Endothelial cell (in vitro differentiated cells): ENCODE measurements around the gene SRSF11. TPM values are rescaled to one million over a fixed set of nuclear protein-coding genes. Genes with fewer than 3 reads are reported as not detected.

ENCODE experiments used
- DNase-seq: peaks from one replicate; pipeline ENCODE4 v3.0.0; 2021; ENCODE audit warnings: low spot score
- H3K27ac Mint-ChIP-seq: one replicate; pipeline ENCODE4 v1.8.0; 2021; ENCODE audit warnings: mixed read lengths, inconsistent platforms; ENCODE audit not compliant: unreplicated experiment
- H3K27me3 Mint-ChIP-seq: one replicate; pipeline ENCODE4 v1.8.0; 2021; ENCODE audit warnings: mild to moderate bottlenecking, moderate library complexity, mixed read lengths, inconsistent platforms; ENCODE audit not compliant: unreplicated experiment
- H3K36me3 Mint-ChIP-seq: one replicate; pipeline ENCODE4 v1.8.0; 2021; ENCODE audit warnings: mild to moderate bottlenecking, low read depth, mixed read lengths, inconsistent platforms; ENCODE audit not compliant: unreplicated experiment
- H3K4me1 Mint-ChIP-seq: one replicate; pipeline ENCODE4 v1.8.0; 2021; ENCODE audit warnings: mild to moderate bottlenecking, mixed read lengths, inconsistent platforms; ENCODE audit not compliant: unreplicated experiment
- H3K4me3 Mint-ChIP-seq: one replicate; pipeline ENCODE4 v1.8.0; 2021; ENCODE audit warnings: mild to moderate bottlenecking, mixed read lengths, inconsistent platforms; ENCODE audit not compliant: unreplicated experiment
- H3K9me3 Mint-ChIP-seq: one replicate; pipeline ENCODE4 v1.8.0; 2021; ENCODE audit warnings: mixed read lengths, inconsistent platforms; ENCODE audit not compliant: unreplicated experiment
- CTCF ChIP-seq: fragments of 200-600 bp; sonication (generic); IDR thresholded peaks from one replicate; pipeline ENCODE4 v1.5.0; 2021; ENCODE audit warnings: antibody characterized with exemption; ENCODE audit not compliant: unreplicated experiment
- total RNA-seq: library from RNA; stranded (reverse); fragmentation: NEBNext Ultra II Directional; extraction: Animal tissue kit (Norgen Biotek cat#: 25700); gene quantifications from one replicate; pipeline ENCODE4 v1.2.1, GENCODE V29; 2021; ENCODE audit not compliant: unreplicated experiment

Gene SRSF11
- total RNA-seq, 1 donor from 2014 or later = 270 TPM

GRCh38 chr1:70248729-70249128 is 27.5 kb downstream of the SRSF11 start:
- Mint-ChIP-seq H3K36me3 (peaks cover 47% of the 10 kb centered on the region), H3K9me3 (no peaks in the 10 kb centered on the region), H3K4me3 (no peak overlapping the region), H3K27ac (no peak overlapping the region), H3K27me3 (no peaks in the 10 kb centered on the region), H3K4me1 (no peaks in the 10 kb centered on the region)
- no peak for TF ChIP-seq CTCF
- DNase-seq = no peak

- H3K4me1 Mint-ChIP-seq = no peaks in the 10 kb centered on the region
- H3K27me3 Mint-ChIP-seq = no peaks in the 10 kb centered on the region
- H3K36me3 Mint-ChIP-seq = no peaks in the 10 kb centered on the region
- no peak for DNase-seq
- no peak overlapping the region for H3K27ac Mint-ChIP-seq
- no peak overlapping the region for H3K4me3 Mint-ChIP-seq
- TF ChIP-seq CTCF = no peak
- H3K9me3 Mint-ChIP-seq = no peaks in the 10 kb centered on the region
Measured at GRCh38 chr1:70256664-70257063, 35.5 kb downstream of the SRSF11 start.

GRCh38 chr1:70264839-70265238 is 43.7 kb downstream of the SRSF11 start:
- H3K4me1 Mint-ChIP-seq = peaks cover 11% of the 10 kb centered on the region
- H3K9me3 Mint-ChIP-seq = no peaks in the 10 kb centered on the region
- peaks cover 4% of the 10 kb centered on the region for H3K27me3 Mint-ChIP-seq
- DNase-seq = peak; percentile 26
- TF ChIP-seq CTCF = no peak
- H3K27ac Mint-ChIP-seq = peak overlapping the region; percentile 97
- peak overlapping the region; percentile 74 for H3K4me3 Mint-ChIP-seq
- peaks cover 30% of the 10 kb centered on the region for H3K36me3 Mint-ChIP-seq

- Mint-ChIP-seq H3K9me3 (no peaks in the 10 kb centered on the region), H3K36me3 (peaks cover 30% of the 10 kb centered on the region), H3K27ac (no peak overlapping the region), H3K4me1 (peaks cover 11% of the 10 kb centered on the region), H3K4me3 (no peak overlapping the region), H3K27me3 (peaks cover 4% of the 10 kb centered on the region)
- no peak for DNase-seq
- no peak for TF ChIP-seq CTCF
Measured at GRCh38 chr1:70265946-70266345, 44.8 kb downstream of the SRSF11 start.

- Mint-ChIP-seq H3K27ac (no peak overlapping the region), H3K9me3 (no peaks in the 10 kb centered on the region), H3K4me1 (peaks cover 6% of the 10 kb centered on the region), H3K36me3 (peaks cover 17% of the 10 kb centered on the region), H3K4me3 (no peak overlapping the region), H3K27me3 (no peaks in the 10 kb centered on the region)
- no peak for DNase-seq
- TF ChIP-seq CTCF = no peak
Measured at GRCh38 chr1:70277875-70278274, 56.7 kb downstream of the SRSF11 start.
